ENCODE results near the gene SLC10A7.

Gene SLC10A7

GRCh38 chr4:146458594-146458993 is 63.1 kb downstream of the SLC10A7 start:
- no peak for DNase-seq
- no peaks in the 10 kb centered on the region for H3K9me3 ChIP-seq
- TF ChIP-seq, protein P1, sequence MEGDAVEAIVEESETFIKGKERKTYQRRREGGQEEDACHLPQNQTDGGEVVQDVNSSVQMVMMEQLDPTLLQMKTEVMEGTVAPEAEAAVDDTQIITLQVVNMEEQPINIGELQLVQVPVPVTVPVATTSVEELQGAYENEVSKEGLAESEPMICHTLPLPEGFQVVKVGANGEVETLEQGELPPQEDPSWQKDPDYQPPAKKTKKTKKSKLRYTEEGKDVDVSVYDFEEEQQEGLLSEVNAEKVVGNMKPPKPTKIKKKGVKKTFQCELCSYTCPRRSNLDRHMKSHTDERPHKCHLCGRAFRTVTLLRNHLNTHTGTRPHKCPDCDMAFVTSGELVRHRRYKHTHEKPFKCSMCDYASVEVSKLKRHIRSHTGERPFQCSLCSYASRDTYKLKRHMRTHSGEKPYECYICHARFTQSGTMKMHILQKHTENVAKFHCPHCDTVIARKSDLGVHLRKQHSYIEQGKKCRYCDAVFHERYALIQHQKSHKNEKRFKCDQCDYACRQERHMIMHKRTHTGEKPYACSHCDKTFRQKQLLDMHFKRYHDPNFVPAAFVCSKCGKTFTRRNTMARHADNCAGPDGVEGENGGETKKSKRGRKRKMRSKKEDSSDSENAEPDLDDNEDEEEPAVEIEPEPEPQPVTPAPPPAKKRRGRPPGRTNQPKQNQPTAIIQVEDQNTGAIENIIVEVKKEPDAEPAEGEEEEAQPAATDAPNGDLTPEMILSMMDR (IDR thresholded peaks at IDR 0.05; ENCODE audit: low read depth, low read length): no peak
- no peak overlapping the region for H3K4me3 ChIP-seq (ENCODE audit: low read depth, low read length)
- H3K36me3 ChIP-seq: no peaks in the 10 kb centered on the region
- H3K4me1 ChIP-seq: 0 out of 2 replicates have a peak, but pooled peaks cover 2% of the 10 kb centered on the region
- H3K27me3 ChIP-seq: no peaks in the 10 kb centered on the region

- TF ChIP-seq, protein P1 (IDR thresholded peaks at IDR 0.05; ENCODE audit: low read depth, low read length): no peak
- Histone ChIP-seq H3K36me3 (no peaks in the 10 kb centered on the region), H3K4me1 (no peaks in the 10 kb centered on the region), H3K4me3 (ENCODE audit: low read depth, low read length) (no peak overlapping the region), H3K27me3 (no peaks in the 10 kb centered on the region), H3K9me3 (no peaks in the 10 kb centered on the region)
- no peak for DNase-seq
Measured at GRCh38 chr4:146456681-146457080, 65.1 kb downstream of the SLC10A7 start.

DNA sequence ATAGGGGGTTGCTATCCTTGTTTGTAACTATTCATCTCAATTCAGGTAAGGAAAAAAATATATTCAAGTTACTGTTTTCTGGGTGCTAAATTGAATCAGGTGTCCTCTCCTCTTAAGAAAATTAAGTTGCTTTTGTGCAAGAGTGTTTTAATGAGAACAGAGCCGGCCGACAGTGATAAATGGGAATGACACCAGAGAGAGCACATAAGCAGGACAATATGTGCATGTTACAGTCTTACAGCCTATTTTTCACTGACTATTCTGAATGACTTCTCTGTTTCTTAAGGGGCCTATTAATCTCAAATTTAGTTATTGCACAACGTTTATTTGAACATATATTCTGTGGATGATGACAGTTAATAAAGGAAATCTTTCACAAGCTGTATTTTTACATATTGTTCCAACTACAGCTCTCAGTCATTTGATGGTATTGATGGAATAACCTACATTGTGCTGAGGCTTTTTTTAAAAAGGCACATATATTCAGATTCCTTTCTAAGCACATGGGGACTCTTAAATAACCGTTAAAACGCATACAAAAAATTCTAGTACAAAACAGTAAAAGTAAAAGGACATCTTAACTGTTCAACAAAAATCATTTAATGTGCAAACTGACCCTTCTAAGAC is 68.4 kb downstream of the SLC10A7 start:
- H3K4me3 ChIP-seq (ENCODE audit: low read depth, low read length): no peak overlapping the region
- H3K36me3 ChIP-seq: no peaks in the 10 kb centered on the region
- TF ChIP-seq, protein P1 (IDR thresholded peaks at IDR 0.05; ENCODE audit: low read depth, low read length): no peak
- no peaks in the 10 kb centered on the region for H3K27me3 ChIP-seq
- DNase-seq: no peak
- H3K4me1 ChIP-seq: no peaks in the 10 kb centered on the region
- no peaks in the 10 kb centered on the region for H3K9me3 ChIP-seq

GRCh38 chr4:146450524-146450923 is 71.2 kb downstream of the SLC10A7 start:
- Histone ChIP-seq H3K4me1 (no peaks in the 10 kb centered on the region), H3K36me3 (no peaks in the 10 kb centered on the region), H3K4me3 (ENCODE audit: low read depth, low read length) (no peak overlapping the region), H3K27me3 (no peaks in the 10 kb centered on the region), H3K9me3 (no peaks in the 10 kb centered on the region)
- TF ChIP-seq, protein P1 (IDR thresholded peaks at IDR 0.05; ENCODE audit: low read depth, low read length): no peak
- no peak for DNase-seq

- no peaks in the 10 kb centered on the region for H3K9me3 ChIP-seq
- H3K27me3 ChIP-seq: no peaks in the 10 kb centered on the region
- H3K36me3 ChIP-seq: no peaks in the 10 kb centered on the region
- no peak for DNase-seq
- peaks cover 9% of the 10 kb centered on the region; the same call in 1 of the 2 replicates for H3K4me1 ChIP-seq
- TF ChIP-seq, protein P1 (IDR thresholded peaks at IDR 0.05; ENCODE audit: low read depth, low read length): no peak
- no peak overlapping the region for H3K4me3 ChIP-seq (ENCODE audit: low read depth, low read length)
Measured at GRCh38 chr4:146446555-146446954, 75.2 kb downstream of the SLC10A7 start.
